Measurements from ENCODE around the gene FBXO31.

Gene FBXO31

GRCh38 chr16:87305505-87306391 is 77.8 kb downstream of the FBXO31 start:
- peak; percentile 61 for DNase-seq

- DNase-seq: no peak
Observed at GRCh38 chr16:87304951-87305350, 78.6 kb downstream of the FBXO31 start.

- no peak for DNase-seq
Observed at GRCh38 chr16:87303962-87304521, 79.5 kb downstream of the FBXO31 start.

GRCh38 chr16:87303431-87303930 is 80.1 kb downstream of the FBXO31 start:
- no peak for DNase-seq

GRCh38 chr16:87298857-87299465 is 84.6 kb downstream of the FBXO31 start:
- no peak for DNase-seq

GRCh38 chr16:87297918-87298631 is 85.5 kb downstream of the FBXO31 start:
- peak; percentile 30 for DNase-seq

GRCh38 chr16:87297407-87297806 is 86.2 kb downstream of the FBXO31 start:
- no peak for DNase-seq

- DNase-seq: no peak
Observed at GRCh38 chr16:87295661-87296531, 87.7 kb downstream of the FBXO31 start.

GRCh38 chr16:87295259-87295658 is 88.3 kb downstream of the FBXO31 start:
- DNase-seq: peak; percentile 21

GRCh38 chr16:87293990-87294389 is 89.6 kb downstream of the FBXO31 start:
- no peak for DNase-seq

- no peak for DNase-seq
Observed at GRCh38 chr16:87291944-87292343, 91.6 kb downstream of the FBXO31 start.

- DNase-seq: no peak
Observed at GRCh38 chr16:87288753-87289362, 94.7 kb downstream of the FBXO31 start.

GRCh38 chr16:87286839-87287626 is 96.5 kb downstream of the FBXO31 start:
- DNase-seq: no peak

GRCh38 chr16:87284183-87284582 is 99.4 kb downstream of the FBXO31 start:
- DNase-seq: no peak

- DNase-seq: no peak
Observed at GRCh38 chr16:87279094-87279658, 104.4 kb downstream of the FBXO31 start.

GRCh38 chr16:87278191-87279093 is 105.1 kb downstream of the FBXO31 start:
- peak; percentile 29 for DNase-seq
